ENCODE measurements around the gene ZNF462.

- TF ChIP-seq, protein P1, sequence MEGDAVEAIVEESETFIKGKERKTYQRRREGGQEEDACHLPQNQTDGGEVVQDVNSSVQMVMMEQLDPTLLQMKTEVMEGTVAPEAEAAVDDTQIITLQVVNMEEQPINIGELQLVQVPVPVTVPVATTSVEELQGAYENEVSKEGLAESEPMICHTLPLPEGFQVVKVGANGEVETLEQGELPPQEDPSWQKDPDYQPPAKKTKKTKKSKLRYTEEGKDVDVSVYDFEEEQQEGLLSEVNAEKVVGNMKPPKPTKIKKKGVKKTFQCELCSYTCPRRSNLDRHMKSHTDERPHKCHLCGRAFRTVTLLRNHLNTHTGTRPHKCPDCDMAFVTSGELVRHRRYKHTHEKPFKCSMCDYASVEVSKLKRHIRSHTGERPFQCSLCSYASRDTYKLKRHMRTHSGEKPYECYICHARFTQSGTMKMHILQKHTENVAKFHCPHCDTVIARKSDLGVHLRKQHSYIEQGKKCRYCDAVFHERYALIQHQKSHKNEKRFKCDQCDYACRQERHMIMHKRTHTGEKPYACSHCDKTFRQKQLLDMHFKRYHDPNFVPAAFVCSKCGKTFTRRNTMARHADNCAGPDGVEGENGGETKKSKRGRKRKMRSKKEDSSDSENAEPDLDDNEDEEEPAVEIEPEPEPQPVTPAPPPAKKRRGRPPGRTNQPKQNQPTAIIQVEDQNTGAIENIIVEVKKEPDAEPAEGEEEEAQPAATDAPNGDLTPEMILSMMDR (IDR thresholded peaks at IDR 0.05), result no peak
- no peak for TF ChIP-seq POLR2A (IDR thresholded peaks at IDR 0.05)
These were observed 43.2 kb downstream of the ZNF462 start for GRCh38 chr9:106906129-106906528.
